Fibroblast of lung (primary cell): Measurements from ENCODE around the gene STX1A. TPM values are rescaled to one million over a fixed set of nuclear protein-coding genes. Genes with fewer than 3 reads are reported as not detected.
A peak's percentile ranks its signal among the peaks of the same experiment; 100 is the strongest.

Experiments used
- DNase-seq, 2 donors: peaks; one replicate each; pipeline versions ENCODE4 v3.0.0 to v3.0.0-alpha.2; 2010; ENCODE audit warnings: low read depth in 2 of 2
- H2AFZ ChIP-seq: 2 replicates; pipeline ENCODE4 v1.5.1; 2012; ENCODE audit warnings: low read length, control low read depth, inconsistent platforms
- H3K27ac ChIP-seq: 2 replicates; pipeline ENCODE4 v1.5.1; 2011; ENCODE audit warnings: low read length, control low read depth; ENCODE audit not compliant: insufficient read depth
- H3K27me3 ChIP-seq: 2 replicates; pipeline ENCODE4 v1.5.1; 2011; ENCODE audit warnings: mild to moderate bottlenecking, low read length; ENCODE audit not compliant: control insufficient read depth, insufficient read depth
- H3K36me3 ChIP-seq: 2 replicates; pipeline ENCODE4 v1.5.1; 2011; ENCODE audit warnings: low read length; ENCODE audit not compliant: control insufficient read depth, insufficient read depth
- H3K4me1 ChIP-seq: 2 replicates; pipeline ENCODE4 v1.5.1; 2011; ENCODE audit warnings: low read length; ENCODE audit not compliant: control insufficient read depth, insufficient read depth; ENCODE audit errors: extremely low read depth
- H3K4me2 ChIP-seq: 2 replicates; pipeline ENCODE4 v1.5.1; 2011; ENCODE audit warnings: low read length, control low read depth; ENCODE audit not compliant: insufficient read depth; ENCODE audit errors: extremely low read depth
- H3K4me3 ChIP-seq, 4 experiments: fragments of 200-600 bp in 1 of 4; sonication (generic) in 1 of 4; replicated peaks in 1 of 4; 2 replicates each; pipeline ENCODE4 v1.5.1; 2011 to 2016; ENCODE audit warnings: low read length in 4 of 4, low read depth in 3 of 4, mild to moderate bottlenecking in 3 of 4, control low read depth in 2 of 4, inconsistent platforms in 1 of 4, mixed read lengths in 1 of 4; ENCODE audit not compliant: insufficient read depth in 1 of 4; ENCODE audit errors: control extremely low read depth in 1 of 4
- H3K79me2 ChIP-seq: 2 replicates; pipeline ENCODE4 v1.5.1; 2012; ENCODE audit warnings: mild to moderate bottlenecking, low read length, inconsistent platforms; ENCODE audit not compliant: control insufficient read depth, insufficient read depth
- H3K9ac ChIP-seq: 2 replicates; pipeline ENCODE4 v1.5.1; 2011; ENCODE audit warnings: mild to moderate bottlenecking, low read length, control low read depth; ENCODE audit not compliant: insufficient read depth
- H3K9me3 ChIP-seq: 2 replicates; pipeline ENCODE4 v1.5.1; 2012; ENCODE audit warnings: low read depth, low read length; ENCODE audit not compliant: control insufficient read depth, insufficient read depth
- H4K20me1 ChIP-seq: 2 replicates; pipeline ENCODE4 v1.5.1; 2011; ENCODE audit warnings: low read length; ENCODE audit not compliant: control insufficient read depth, insufficient read depth; ENCODE audit errors: extremely low read depth
- EZH2 ChIP-seq: IDR thresholded peaks from 2 replicates; pipeline ENCODE4 v1.5.1; 2012; ENCODE audit warnings: low read length, control low read depth, mild to moderate bottlenecking; ENCODE audit errors: missing control alignments
- polyA plus RNA-seq, 2 donors: library from polyadenylated mRNA; depleted of rRNA in 1 of 2; stranded (reverse) in 1 of 2; unstranded in 1 of 2; fragments of >200 nt; gene quantifications; 2 replicates each; pipeline ENCODE4 v1.2.1, GENCODE V29; 2011 to 2012; ENCODE audit warnings: missing spikeins in 1 of 2
- total RNA-seq: library from RNA; depleted of rRNA; stranded (reverse); fragments of >200 nt; gene quantifications from 2 replicates; pipeline ENCODE4 v1.2.1, GENCODE V29; 2014
- TF ChIP-seq, protein P1 (sequence below), 2 donors: IDR thresholded peaks in 1 of 2; conservative IDR thresholded peaks in 1 of 2; 1 replicate in 1 of 2; 2 replicates in 1 of 2; pipeline ENCODE4 v1.5.1; 2011 to 2012; ENCODE audit warnings: low read length in 2 of 2, control low read depth in 1 of 2, inconsistent platforms in 1 of 2, low read depth in 1 of 2, mild to moderate bottlenecking in 1 of 2

STX1A gene
- total and polyA plus RNA-seq, 2 donors (not counting 1 experiment from before 2014, with no cell fraction given) = 7.8 to 8.1 TPM

DNA sequence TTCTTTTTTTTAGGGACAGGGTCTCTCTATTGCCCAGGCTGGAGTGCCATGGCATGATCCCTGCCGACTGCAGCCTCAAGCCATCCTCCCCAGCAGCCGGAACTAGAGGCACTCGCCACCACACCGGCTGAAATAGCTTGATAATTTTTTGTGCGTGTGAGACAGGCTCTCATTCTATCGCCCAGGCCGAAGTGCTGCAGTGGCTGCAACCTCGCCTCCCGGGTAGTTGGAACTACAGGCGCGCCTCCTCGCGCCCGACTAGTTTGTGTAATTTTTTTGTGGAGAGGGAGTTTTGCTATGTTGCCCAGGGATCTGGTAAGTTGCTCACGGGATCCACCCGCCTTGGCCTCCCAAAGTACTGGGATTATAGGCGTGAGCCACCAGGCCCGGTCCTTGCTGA, 34.2 kb downstream of the STX1A start:
- Histone ChIP-seq H3K79me2 (peaks cover 38% of the 10 kb centered on the region), H4K20me1 (no peaks in the 10 kb centered on the region), H3K9ac (no peak overlapping the region), H3K4me3 (no peak overlapping the region), H3K27ac (no peak overlapping the region), H3K36me3 (peaks cover 4% of the 10 kb centered on the region), H3K4me1 (peaks cover 6% of the 10 kb centered on the region), H3K27me3 (no peaks in the 10 kb centered on the region), H3K9me3 (no peaks in the 10 kb centered on the region), H3K4me2 (no peak overlapping the region), H2AFZ (no peak overlapping the region)
- DNase-seq = no peak
- TF ChIP-seq, protein P1, sequence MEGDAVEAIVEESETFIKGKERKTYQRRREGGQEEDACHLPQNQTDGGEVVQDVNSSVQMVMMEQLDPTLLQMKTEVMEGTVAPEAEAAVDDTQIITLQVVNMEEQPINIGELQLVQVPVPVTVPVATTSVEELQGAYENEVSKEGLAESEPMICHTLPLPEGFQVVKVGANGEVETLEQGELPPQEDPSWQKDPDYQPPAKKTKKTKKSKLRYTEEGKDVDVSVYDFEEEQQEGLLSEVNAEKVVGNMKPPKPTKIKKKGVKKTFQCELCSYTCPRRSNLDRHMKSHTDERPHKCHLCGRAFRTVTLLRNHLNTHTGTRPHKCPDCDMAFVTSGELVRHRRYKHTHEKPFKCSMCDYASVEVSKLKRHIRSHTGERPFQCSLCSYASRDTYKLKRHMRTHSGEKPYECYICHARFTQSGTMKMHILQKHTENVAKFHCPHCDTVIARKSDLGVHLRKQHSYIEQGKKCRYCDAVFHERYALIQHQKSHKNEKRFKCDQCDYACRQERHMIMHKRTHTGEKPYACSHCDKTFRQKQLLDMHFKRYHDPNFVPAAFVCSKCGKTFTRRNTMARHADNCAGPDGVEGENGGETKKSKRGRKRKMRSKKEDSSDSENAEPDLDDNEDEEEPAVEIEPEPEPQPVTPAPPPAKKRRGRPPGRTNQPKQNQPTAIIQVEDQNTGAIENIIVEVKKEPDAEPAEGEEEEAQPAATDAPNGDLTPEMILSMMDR (conservative IDR thresholded peaks at IDR 0.05 in 1 of 2, IDR thresholded peaks at IDR 0.05 in 1 of 2; ENCODE audit: low read depth in 1 of 2, low read length in 2 of 2) = no peak
- TF ChIP-seq EZH2 = no peak

DNA sequence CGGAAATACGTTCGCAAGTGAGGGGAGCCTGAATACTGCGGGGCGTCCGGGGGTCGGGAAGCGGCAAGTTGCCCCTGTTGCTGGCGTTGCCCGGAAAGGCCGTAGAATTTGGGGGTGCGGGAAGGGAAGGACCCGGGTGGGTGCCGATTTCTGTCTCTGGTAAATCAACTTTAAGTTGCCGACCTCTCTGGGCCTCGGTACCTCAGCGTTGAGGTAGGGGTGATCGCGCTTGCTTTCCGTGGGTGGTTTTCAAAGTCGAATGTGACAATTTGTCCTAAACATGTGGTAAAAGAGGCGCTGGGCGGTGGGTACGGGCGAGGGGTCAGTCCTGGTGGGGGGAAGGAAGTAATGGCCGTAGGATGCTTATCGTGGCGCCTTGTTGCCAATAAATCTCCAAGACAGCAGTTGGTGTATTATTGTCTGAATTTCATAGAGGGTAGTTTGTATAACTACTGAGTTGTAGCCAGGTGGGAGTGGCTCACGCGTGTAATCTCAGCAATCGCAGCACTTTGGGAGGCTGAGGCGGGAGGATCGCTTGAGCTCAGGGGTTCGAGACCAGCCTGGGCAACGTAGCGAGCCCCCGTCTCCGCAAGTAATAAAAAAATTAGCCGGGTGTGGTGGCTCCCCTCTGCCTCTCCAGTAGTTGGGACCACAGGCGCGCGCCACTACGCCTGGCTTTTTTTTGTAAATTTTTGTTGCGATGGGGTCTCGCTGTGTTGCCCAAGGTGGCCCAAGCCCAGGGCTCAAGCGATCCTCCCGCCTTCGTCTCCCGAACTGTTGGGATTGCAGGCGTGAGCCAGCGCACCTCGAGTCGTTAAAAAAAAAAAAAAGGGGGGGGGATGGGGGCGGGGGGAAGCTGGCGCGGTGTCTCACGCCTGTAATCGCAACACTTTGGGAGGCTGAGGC, 35.4 kb downstream of the STX1A start:
- H3K4me1 ChIP-seq = peaks cover 6% of the 10 kb centered on the region
- peaks cover 4% of the 10 kb centered on the region for H3K36me3 ChIP-seq
- TF ChIP-seq, protein P1 (conservative IDR thresholded peaks at IDR 0.05 in 1 of 2, IDR thresholded peaks at IDR 0.05 in 1 of 2; ENCODE audit: low read depth in 1 of 2, low read length in 2 of 2) = no peak
- TF ChIP-seq EZH2 = no peak
- H3K9me3 ChIP-seq = no peaks in the 10 kb centered on the region
- H4K20me1 ChIP-seq = no peaks in the 10 kb centered on the region
- H3K4me3 ChIP-seq = peak overlapping the region; percentile 77 to 81 (median 79)
- peak overlapping the region; percentile 75 for H3K4me2 ChIP-seq
- peak overlapping the region; percentile 76 for H3K9ac ChIP-seq
- H3K79me2 ChIP-seq = peaks cover 41% of the 10 kb centered on the region
- peak in 1 of 2 donors; percentile 4 for DNase-seq
- peak overlapping the region; percentile 92 for H3K27ac ChIP-seq
- peak overlapping the region; percentile 44 for H2AFZ ChIP-seq
- H3K27me3 ChIP-seq = no peaks in the 10 kb centered on the region

DNA sequence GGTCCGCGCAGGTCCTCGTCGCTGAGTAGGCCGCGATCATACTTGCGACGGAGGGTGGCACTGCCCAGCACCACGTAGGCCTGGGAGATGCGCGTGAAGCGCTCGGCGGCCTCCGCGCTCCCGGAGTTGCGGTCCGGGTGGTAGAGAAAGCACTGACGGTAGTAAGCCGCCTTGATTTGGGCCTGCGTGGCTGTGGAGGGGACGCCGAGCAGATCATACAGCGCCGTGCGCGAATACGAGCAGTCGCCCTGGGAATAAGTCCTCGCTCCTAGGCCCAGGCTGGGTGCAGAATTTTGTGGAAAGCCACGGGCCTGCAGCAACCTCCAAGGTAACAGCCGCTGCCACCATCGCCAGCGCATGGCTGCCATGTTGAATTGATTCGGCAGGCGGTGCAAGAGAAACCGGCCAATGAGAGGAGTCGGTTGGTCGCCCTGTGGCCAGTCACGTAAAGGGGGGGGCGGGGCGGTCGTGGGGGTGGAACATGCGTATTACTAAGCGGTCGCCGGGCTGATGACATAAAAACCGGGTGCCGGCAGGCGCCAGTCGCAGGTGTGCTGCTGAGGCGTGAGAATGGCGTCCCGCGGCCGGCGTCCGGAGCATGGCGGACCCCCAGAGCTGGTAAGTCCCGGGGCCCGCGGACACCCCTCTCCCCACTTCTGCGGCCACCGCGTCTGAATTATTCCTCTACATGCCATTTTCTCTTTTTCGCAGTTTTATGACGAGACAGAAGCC, 36.2 kb downstream of the STX1A start, which contains the start of the genes BUD23 and DNAJC30:
Gene BUD23, plus strand, starts transcription at position 542 of the 732 bp plus-strand sequence. Its CDS starts 29 bp downstream, at position 571.
Gene DNAJC30, minus strand, starts transcription at position 398 of the 732 bp plus-strand sequence. Its CDS starts 30 bp downstream, at position 368.
- peak; percentile 95 for DNase-seq
- H3K4me3 ChIP-seq = peak within 1 kb of the TSS; percentile 77 to 95 (median 80)
- peaks cover 6% of the 10 kb centered on the region for H3K4me1 ChIP-seq
- peak within 1 kb of the TSS; percentile 88 for H3K9ac ChIP-seq
- H2AFZ ChIP-seq = peak within 1 kb of the TSS; percentile 97
- peak within 1 kb of the TSS; percentile 92 for H3K27ac ChIP-seq
- H4K20me1 ChIP-seq = no peaks in the 10 kb centered on the region
- no peaks in the 10 kb centered on the region for H3K9me3 ChIP-seq
- peaks cover 4% of the 10 kb centered on the region for H3K36me3 ChIP-seq
- peak within 1 kb of the TSS; percentile 96 for H3K4me2 ChIP-seq
- no peaks in the 10 kb centered on the region for H3K27me3 ChIP-seq
- no peak for TF ChIP-seq EZH2
- TF ChIP-seq, protein P1 (conservative IDR thresholded peaks at IDR 0.05 in 1 of 2, IDR thresholded peaks at IDR 0.05 in 1 of 2; ENCODE audit: low read depth in 1 of 2, low read length in 2 of 2) = no peak
- peaks cover 41% of the 10 kb centered on the region for H3K79me2 ChIP-seq
